Endometrial microvascular endothelial cells (primary cell): Measurements from ENCODE around the gene RGS11. TPM values are rescaled to one million over a fixed set of nuclear protein-coding genes. Genes with fewer than 3 reads are reported as not detected.
"Not testable (repeated sequence)": the region's sequence is repeated elsewhere in the genome, so short reads cannot be mapped to it uniquely, and the experiment has no call there.

Experiments used
- in situ Hi-C: cut with HindIII; loops from 2 replicates; pipeline ENCODE4 v1.10.0; 2017; ENCODE audit warnings: low sequenced_read_pairs, low pct_unique_long_range_greater_than_20kb; ENCODE audit errors: inconsistent ontology term
- total RNA-seq: library from RNA; depleted of rRNA; stranded (reverse); fragments of >200 nt; gene quantifications from one replicate; pipeline ENCODE4 v1.2.3, GENCODE V29; 2015; ENCODE audit errors: inconsistent ontology term

The RGS11 gene
- total RNA-seq, 1 donor from 2014 or later = 1.2 TPM

DNA sequence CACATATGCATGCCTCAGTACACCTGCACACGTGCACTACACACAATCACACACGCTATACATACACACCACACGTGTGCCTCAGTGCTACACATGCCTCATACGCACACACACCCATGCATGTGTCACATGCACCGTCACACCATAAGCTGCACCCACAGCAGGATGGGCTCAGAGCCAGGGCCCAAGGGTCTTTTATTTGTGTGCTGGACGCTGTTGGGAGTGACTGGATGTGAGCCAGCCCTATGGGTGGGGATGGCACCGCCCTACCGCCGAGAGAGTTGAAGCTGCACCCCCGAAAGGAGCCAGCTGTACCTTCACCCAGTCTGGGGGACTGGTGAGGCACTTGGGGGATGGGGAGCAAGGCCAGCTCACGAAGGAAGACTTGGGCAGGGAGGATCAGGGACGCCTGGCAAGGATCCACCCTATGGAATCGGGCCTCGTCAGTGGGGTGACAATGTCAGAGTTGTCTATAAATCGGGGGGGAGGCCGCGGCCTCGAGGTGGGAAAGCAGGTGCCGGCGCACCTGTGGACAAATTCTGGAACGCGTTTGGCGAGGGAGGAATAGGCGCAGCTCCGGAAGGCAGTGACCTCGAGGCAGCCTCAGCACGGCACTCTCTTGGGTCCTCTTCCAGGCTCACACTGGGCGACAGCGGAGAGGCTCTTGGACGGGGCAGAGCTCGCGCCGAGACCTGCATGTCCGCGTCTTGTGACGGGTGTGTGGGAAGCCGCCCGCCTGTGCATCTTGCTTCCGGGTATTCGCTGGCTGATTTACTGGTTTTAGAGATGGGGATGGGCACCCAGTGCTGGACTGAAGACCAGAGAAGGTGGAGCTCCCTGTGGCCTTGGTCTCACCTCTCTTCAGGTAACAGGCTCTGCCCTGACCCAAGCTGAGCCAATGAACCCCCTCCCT, 7.3 kb downstream of the RGS11 start:
- in situ Hi-C loops = no loop called here

DNA sequence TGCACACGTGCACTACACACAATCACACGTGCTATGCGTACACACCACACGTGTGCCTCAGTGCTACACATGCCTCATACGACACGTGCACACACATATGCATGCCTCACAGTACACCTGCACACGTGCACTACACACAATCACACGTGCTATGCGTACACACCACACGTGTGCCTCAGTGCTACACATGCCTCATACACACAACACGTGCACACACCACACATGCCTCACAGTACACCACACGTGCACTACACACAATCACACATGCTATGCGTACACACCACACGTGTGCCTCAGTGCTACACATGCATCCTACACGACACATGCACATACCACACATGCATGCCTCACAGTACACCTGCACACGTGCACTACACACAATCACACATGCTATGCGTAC, 8.2 kb downstream of the RGS11 start:
- in situ Hi-C loops = not testable (repeated sequence)

DNA sequence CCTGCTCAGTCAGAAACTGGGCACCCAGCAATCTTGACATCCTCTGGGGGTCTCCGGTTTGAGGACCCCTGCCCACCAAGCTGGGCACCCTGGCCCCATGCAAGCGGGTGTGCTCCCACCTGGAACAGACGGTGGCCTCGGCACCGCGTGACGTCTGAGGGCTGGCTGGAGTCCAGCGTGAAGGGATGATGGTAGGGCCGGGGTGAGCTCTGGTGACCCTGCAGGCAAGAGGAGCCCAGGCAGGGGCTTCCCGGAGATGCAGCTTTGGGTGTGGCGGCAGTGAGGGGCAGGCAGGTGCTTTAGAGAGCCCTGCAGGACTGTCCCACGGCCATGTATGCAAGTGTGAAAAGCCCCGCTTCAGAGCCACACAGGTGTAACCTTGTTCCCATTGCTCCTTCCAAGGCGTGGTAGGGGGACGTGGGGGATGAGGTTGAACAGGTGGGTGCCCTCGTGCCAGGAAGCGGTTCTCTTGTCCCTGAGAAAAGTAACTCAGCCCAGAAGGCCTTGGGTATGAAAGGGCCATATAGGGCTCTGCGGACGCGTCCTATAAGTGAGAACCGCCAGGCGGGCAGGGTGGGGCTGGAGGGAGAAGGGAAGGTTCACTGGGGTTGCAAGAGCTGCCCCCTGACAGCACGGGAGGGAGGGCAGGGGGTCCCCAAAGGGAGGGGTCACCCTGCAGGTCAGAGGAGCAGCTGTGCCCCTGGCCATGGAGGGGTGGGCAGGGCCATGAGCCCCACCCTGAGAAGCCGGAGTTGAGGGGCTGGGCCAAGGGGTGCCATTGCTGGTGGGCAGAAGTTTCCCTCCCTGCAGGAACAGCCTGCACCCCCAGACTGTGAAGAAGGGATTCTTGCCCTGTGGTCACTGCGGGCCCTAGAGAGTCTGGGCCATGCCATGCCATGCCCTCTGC, 9.2 kb downstream of the RGS11 start:
- in situ Hi-C loops = no loop called here

DNA sequence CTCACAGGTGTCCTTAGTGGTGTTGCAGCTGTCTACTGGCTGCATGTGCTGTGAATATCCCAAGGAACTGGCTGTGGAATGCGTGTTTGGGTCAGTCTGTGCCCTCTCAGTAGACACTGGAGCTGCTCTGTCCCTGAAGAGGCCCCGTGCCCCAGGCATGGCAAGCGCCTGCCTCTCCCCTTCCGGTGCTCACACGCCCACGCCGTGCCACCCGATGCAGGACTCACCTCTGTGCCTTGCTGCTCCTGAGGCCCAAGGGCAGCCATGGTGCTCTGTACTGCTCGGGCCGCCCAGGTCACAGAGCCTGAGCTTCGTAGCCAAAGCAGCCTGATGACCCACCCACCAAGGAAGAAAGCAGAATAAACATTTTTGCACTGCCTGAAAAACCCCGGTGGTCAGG, 10.0 kb downstream of the RGS11 start:
- in situ Hi-C loops = no loop called here

DNA sequence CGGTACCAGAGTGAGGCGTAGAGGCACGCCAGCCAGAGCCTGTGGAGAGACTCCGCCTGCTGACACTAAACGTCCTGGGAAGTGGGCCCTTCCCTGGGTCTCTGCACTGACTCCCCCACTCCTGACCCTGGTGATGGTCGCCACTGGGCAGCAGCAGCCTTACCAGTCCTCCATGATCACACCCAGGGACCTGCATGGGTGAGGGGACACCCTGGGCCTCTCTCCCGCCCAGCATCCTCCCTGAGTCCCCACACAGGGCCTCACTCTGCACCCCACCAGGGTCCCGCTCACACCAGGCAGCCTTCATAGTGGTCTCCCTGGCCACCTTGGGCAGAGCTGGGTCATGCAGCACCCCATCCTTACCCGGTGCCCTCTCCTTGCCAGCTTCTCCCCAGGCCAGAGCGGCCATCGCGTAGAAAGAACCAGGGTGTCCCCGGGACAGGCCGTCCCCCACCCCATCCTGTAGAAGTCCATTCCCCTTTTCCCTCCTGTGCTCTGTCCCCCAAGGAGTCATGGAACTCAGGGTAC, 10.7 kb downstream of the RGS11 start:
- in situ Hi-C loops = no loop called here

DNA sequence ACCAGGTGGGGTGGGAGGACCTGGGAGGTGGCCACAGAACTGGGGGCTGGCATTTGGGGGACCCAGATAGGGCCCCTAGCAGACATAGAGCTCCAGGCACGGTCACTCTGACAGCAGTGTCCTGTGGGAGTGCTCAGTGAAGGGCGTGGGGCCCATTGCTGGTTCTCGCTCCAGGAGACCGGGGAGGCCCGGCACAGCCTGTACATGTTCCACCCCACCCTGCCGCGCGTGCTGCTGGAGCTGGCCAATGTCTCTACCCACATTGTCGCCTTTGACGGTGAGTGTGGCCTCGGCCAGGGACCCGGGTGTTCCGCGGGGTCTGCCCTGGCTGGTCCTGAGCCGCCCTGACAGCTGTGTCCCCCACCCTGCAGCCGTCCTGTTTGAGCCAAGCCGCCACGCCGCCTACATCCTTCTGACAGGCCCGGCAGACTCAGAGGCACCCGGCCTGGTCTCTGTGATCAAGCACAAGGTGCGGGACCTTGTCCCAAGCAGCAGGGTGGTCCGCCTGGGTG, 11.2 kb downstream of the RGS11 start:
- in situ Hi-C loops = no loop called here

DNA sequence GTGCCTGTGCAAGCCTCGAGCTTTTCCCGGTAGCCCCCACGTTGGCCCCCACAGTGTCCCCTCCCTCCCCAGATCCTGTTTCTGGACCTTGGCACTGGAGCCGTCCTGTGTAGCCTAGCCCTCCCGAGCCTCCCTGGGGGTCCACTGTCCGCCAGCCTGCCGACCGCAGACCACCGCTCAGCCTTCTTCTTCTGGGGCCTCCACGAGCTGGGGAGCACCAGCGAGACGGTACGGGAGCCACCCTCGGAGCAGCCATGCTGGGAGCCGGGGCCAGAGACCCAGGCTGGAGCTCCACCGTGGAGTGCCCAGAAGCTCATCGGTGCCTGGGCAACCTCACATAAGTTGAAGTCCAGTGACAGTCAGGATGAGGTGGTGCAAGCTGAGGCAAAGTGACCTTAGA, 11.8 kb downstream of the RGS11 start:
- in situ Hi-C loops = no loop called here

DNA sequence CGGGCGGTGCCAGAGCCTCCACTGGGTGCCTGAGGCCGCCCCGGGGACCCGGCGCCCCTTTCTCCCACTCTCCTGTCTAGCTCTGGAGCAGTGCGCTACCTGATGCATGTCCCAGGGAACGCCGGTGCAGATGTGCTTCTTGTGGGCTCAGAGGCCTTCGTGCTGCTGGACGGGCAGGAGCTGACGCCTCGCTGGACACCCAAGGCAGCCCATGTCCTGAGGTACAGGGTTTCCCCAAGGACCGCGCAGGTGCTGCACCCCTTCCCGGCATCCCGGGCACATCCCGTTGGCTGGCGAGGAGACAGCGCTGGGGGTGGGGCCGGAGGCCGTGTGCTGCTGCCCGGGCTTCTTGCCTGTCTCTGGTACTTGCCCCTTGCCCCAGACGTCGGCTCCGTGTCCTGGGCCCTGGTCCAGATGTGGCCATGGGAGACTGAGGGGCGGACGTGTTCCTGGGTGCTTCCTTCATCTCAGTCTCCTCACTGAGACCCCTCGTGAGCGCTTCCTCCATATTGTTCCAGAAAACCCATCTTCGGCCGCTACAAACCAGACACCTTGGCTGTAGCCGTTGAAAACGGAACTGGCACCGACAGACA, 12.5 kb downstream of the RGS11 start:
- in situ Hi-C loops = no loop called here

DNA sequence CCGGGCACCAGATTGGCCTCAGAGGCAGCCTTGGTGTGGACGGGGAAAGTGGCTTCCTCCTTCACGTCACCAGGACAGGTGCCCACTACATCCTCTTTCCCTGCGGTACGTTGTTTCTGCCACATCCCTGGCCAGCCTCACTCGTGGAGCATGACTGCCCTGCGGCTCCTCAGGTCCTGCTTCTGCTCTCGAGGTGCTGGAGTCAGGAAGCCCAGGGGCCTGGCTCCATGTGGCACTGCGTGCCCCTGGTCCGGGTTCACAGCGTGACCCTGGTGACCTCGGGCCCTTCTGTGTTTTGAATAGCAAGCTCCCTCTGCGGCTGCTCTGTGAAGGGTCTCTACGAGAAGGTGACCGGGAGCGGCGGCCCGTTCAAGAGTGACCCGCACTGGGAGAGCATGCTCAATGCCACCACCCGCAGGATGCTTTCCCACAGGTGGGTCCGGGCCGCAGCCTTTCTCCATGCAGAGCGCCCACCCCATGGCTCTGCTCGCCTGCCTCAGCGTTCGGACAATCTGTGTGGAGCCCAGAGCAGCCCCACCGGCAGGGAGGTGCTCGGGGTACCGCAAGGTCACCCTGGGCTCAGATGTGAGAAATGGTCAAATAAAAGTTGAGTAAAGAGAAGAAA, 13.5 kb downstream of the RGS11 start:
- in situ Hi-C loops = no loop called here

DNA sequence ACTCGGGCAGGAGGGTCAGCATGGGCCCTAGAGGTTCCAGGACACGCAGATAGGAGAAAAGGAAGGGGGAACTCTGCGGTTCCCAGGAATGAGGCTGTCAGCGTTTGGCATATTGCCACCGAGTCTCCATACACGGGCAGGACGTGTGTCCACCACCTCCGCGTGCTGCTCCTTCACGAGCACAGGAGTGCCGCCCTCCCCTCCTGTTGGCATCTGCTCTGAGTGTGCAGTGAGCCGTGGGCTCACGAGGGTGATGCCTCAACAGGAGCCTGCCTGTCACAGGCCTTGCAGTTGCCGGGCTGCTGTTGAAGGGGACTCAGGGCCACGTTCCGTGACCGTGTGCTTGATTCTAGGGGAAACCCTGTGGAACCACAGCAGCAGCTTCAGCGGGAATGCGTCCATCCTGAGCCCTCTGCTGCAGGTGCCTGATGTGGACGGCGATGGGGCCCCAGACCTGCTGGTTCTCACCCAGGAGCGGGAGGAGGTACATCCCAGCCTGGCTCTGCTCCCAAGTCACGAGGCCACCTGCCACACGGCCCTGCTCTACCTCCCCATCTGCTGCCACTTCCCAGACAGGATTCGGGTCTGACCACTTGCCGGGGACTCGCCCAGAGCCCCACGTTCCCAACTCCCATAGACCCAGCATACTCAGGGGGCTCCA, 14.6 kb downstream of the RGS11 start:
- in situ Hi-C loops = no loop called here

DNA sequence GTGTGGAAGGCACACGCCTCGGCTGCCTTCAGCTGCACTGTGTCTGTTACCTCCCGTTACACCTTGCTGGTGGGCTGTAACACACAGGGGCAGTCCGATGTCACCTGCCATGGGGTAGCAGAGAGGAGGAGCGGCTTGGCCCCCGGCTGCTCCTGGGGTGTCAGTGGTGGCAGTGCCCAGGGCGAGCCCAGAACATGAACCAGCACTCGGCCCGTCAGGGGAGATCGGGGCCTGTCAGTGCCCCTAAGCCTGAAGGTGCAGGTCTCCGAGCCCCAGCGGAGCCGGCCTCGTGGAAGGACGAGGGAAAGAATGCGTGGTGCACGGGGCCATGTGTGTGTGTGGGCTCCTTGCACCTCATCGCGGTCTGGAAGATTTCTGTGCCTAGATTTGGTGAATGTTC, 15.4 kb downstream of the RGS11 start:
- in situ Hi-C loops = no loop called here

GRCh38 chr16:259814-260253, 15.9 kb downstream of the RGS11 start:
- in situ Hi-C loops = no loop called here

DNA sequence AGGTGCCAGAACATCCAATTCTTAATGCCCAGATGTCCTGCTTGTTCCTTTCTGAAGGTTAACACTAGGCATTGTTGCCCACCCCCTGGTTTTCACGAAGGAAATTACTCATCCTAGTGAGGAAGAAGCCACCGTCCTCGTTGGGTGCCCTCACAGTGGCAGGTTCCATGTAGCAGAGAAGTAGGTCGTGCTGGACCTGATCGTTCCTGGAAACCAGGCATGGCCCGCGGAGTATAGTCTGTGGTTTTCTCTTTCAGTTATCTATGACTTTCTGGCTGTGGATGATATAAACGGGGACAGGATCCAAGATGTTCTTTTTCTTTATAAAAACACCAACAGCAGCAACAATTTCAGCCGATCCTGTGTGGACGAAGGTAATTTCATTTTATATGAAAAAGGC, 16.5 kb downstream of the RGS11 start:
- in situ Hi-C loops = no loop called here

DNA sequence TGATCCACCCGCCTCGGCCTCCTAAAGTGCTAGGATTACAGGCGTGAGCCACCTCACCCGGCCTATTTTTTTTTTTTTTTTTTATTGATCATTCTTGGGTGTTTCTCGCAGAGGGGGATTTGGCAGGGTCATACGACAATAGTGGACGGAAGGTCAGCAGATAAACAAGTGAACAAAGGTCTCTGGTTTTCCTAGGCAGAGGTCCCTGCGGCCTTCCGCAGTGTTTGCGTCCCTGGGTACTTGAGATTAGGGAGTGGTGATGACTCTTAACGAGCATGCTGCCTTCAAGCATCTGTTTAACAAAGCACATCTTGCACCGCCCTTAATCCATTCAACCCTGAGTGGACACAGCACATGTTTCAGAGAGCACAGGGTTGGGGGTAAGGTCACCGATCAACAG, 17.7 kb downstream of the RGS11 start:
- in situ Hi-C loops = not testable (repeated sequence)

GRCh38 chr16:255183-255582, 20.6 kb downstream of the RGS11 start:
- in situ Hi-C loops = no loop called here

DNA sequence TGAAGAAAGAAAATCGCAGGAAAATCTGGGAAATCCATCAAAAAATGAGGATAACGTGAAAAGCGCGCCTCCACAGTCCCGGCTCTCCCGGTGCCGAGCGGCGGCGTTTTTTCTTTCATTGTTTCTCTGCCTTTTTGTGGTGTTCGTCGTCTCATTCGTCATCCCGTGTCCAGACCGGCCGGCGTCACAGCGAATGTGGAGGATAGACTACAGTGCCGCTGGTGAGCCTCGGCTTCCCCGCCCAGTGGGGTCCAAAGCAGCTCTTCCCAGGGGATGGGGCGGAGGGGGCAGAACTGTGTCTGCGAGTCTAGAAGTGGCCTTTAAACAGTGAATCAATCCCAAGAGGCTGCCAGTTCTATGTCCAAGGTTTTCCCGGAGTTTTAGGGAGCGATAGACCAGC, 21.3 kb downstream of the RGS11 start:
- in situ Hi-C loops = no loop called here

DNA sequence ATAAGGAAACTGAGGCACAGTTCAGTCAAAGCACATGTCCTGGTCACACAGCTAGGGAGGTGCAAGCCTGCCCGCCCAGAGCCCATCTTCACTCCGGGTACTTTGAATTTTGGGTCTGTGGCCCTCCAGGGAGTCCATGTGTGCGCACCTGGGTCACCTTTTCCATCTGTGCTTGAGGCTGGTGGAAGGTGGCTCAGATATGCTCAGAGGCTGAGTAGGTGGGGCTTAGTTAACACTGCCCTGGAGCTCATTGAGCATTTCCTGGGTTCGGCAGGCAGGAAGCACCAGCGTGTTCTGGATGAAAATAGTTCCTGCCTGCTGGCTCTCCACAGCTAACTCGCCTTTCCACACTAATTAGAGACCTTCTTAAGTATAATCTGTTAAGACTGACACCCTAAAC, 21.9 kb downstream of the RGS11 start:
- in situ Hi-C loops = no loop called here
